GM12878 (cell line): ENCODE data around the gene DHDH.

Source experiments
- CEBPB ChIP-seq, 2 experiments: fragments of 150-350 bp in 1 of 2; IDR thresholded peaks; 2 replicates each; pipeline ENCODE4 v1.6.1; 2012 to 2014; ENCODE audit warnings: low read depth in 2 of 2, low read length in 2 of 2, borderline replicate concordance in 1 of 2, inconsistent platforms in 1 of 2
- CHD1 ChIP-seq: IDR thresholded peaks from 2 replicates; pipeline ENCODE4 v1.6.1; 2012; ENCODE audit warnings: low read depth, low read length, improper control_type of control experiment
- CHD2 ChIP-seq: IDR thresholded peaks from 2 replicates; pipeline ENCODE4 v1.6.1; 2011; ENCODE audit warnings: low read depth, low read length, improper control_type of control experiment, borderline replicate concordance
- EGR1 ChIP-seq, 2 experiments: IDR thresholded peaks; 1 replicate in 1 of 2; 2 replicates in 1 of 2; pipeline ENCODE4 v1.6.1; 2011 to 2012; ENCODE audit warnings: low read depth in 2 of 2, low read length in 2 of 2, borderline replicate concordance in 1 of 2, mild to moderate bottlenecking in 1 of 2, moderate library complexity in 1 of 2
- HCFC1 ChIP-seq: fragments of 150-350 bp; IDR thresholded peaks from 2 replicates; pipeline ENCODE4 v1.6.1; 2014; ENCODE audit warnings: low read length
- HDAC2 ChIP-seq: fragments of 200-600 bp; sonication (generic); IDR thresholded peaks from 2 replicates; pipeline ENCODE4 v1.6.1; 2017
- HSF1 ChIP-seq: fragments of 150-350 bp; IDR thresholded peaks from 2 replicates; pipeline ENCODE4 v1.6.1; 2014; ENCODE audit warnings: mild to moderate bottlenecking, low read depth, low read length
- JUND ChIP-seq: IDR thresholded peaks from 2 replicates; pipeline ENCODE4 v1.6.1; 2012; ENCODE audit warnings: low read depth, mild to moderate bottlenecking, low read length, improper control_type of control experiment, moderate library complexity
- RFX5 ChIP-seq: IDR thresholded peaks from 2 replicates; pipeline ENCODE4 v1.6.1; 2011; ENCODE audit warnings: low read depth, low read length, improper control_type of control experiment
- SP1 ChIP-seq: IDR thresholded peaks from one replicate; pipeline ENCODE4 v1.6.1; 2011; ENCODE audit warnings: low read depth, low read length
- TAF1 ChIP-seq: IDR thresholded peaks from 2 replicates; pipeline ENCODE4 v1.6.1; 2011; ENCODE audit warnings: mild to moderate bottlenecking, low read depth, low read length, borderline replicate concordance
- USF2 ChIP-seq: IDR thresholded peaks from 2 replicates; pipeline ENCODE4 v1.6.1; 2011; ENCODE audit warnings: low read depth, low read length, improper control_type of control experiment, borderline replicate concordance
- ZBTB11 ChIP-seq: fragments of 450-650 bp; formaldehyde crosslinking; IDR thresholded peaks from 2 replicates; pipeline ENCODE4 v1.5.0; 2022; ENCODE audit warnings: mild to moderate bottlenecking, missing genetic modification characterization
- TF ChIP-seq, protein P1 (sequence below), 3 experiments: IDR thresholded peaks in 2 of 3; conservative IDR thresholded peaks in 1 of 3; 2 replicates each; pipeline ENCODE4 v1.5.1; 2011; ENCODE audit warnings: low read depth in 3 of 3, low read length in 3 of 3, mild to moderate bottlenecking in 3 of 3, control low read depth in 2 of 3, moderate library complexity in 2 of 3, inconsistent platforms in 1 of 3, mixed read lengths in 1 of 3; ENCODE audit not compliant: control insufficient read depth in 2 of 3, insufficient read depth in 1 of 3; ENCODE audit errors: extremely low read depth in 1 of 3

DNA sequence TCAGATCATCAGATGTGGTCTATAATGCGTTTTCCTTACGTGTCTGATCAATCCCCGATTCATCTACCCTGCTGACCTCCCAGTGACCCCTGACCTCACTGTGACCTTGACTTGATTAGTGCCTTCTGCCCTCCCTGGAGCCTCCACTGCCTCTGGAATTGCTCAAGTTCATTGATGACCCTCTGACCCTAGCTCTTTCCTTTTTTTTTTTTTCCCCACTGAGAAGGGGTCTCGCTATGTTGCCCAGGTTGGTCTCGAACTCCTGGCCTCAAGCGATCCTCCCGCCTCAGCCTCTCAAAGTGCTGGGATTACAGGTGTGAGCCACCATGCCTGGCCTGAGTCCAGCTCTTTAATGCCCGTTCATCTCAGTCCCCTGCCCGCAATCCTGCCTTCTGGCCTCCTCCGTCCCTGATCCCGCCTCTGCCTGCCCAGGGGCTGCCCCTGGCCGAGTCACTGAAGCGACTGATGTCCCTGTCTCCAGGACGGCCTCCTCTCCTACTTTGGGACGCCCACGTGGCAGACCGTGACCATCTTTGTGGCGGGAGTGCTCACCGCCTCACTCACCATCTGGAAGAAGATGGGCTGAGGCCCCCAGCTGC is 27.7 kb downstream of the DHDH start:
- no peak for TF ChIP-seq CHD2
- no peak for TF ChIP-seq HSF1
- TF ChIP-seq USF2: no peak
- TF ChIP-seq, protein P1, sequence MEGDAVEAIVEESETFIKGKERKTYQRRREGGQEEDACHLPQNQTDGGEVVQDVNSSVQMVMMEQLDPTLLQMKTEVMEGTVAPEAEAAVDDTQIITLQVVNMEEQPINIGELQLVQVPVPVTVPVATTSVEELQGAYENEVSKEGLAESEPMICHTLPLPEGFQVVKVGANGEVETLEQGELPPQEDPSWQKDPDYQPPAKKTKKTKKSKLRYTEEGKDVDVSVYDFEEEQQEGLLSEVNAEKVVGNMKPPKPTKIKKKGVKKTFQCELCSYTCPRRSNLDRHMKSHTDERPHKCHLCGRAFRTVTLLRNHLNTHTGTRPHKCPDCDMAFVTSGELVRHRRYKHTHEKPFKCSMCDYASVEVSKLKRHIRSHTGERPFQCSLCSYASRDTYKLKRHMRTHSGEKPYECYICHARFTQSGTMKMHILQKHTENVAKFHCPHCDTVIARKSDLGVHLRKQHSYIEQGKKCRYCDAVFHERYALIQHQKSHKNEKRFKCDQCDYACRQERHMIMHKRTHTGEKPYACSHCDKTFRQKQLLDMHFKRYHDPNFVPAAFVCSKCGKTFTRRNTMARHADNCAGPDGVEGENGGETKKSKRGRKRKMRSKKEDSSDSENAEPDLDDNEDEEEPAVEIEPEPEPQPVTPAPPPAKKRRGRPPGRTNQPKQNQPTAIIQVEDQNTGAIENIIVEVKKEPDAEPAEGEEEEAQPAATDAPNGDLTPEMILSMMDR (IDR thresholded peaks at IDR 0.05 in 2 of 3, conservative IDR thresholded peaks at IDR 0.05 in 1 of 3; ENCODE audit: control insufficient read depth in 2 of 3, extremely low read depth in 1 of 3, insufficient read depth in 1 of 3, low read depth in 3 of 3, low read length in 3 of 3): no peak
- TF ChIP-seq CHD1: no peak
- no peak for TF ChIP-seq JUND
- no peak for TF ChIP-seq HCFC1
- no peak for TF ChIP-seq SP1
- no peak for TF ChIP-seq ZBTB11 (CRISPR knock-in tag)
- TF ChIP-seq CEBPB (IDR thresholded peaks at IDR 0.05; ENCODE audit: borderline replicate concordance in 1 of 2, low read depth in 2 of 2, low read length in 2 of 2): no peak
- TF ChIP-seq EGR1 (IDR thresholded peaks at IDR 0.05; ENCODE audit: borderline replicate concordance in 1 of 2, low read depth in 2 of 2, low read length in 2 of 2): no peak
- TF ChIP-seq RFX5: no peak
- TF ChIP-seq TAF1: no peak
- TF ChIP-seq HDAC2: no peak
